Amniotic stem cell (primary cell): Measurements from ENCODE around the gene CADPS2.

ENCODE experiments used
- DNase-seq: peaks from one replicate; lab custom pipeline; 2025; lab: John Stamatoyannopoulos, UW

Gene CADPS2

GRCh38 chr7:122310119-122311021 is 575.9 kb downstream of the CADPS2 start:
- DNase-seq = no peak

- DNase-seq = no peak
Observed at GRCh38 chr7:122309421-122309820, 576.8 kb downstream of the CADPS2 start.

- no peak for DNase-seq
Observed at GRCh38 chr7:122307228-122307621, 579.0 kb downstream of the CADPS2 start.

GRCh38 chr7:122306320-122307227 is 579.7 kb downstream of the CADPS2 start:
- no peak for DNase-seq

- no peak for DNase-seq
Observed at GRCh38 chr7:122305475-122306319, 580.6 kb downstream of the CADPS2 start.

- DNase-seq = no peak
Observed at GRCh38 chr7:122304996-122305421, 581.3 kb downstream of the CADPS2 start.

- DNase-seq = no peak
Observed at GRCh38 chr7:122304319-122304975, 581.8 kb downstream of the CADPS2 start, which contains the start of gene FEZF1. Gene FEZF1, minus strand, starts transcription at chr7:122304750. Its CDS starts 313 bp downstream, at chr7:122304437.

- DNase-seq = no peak
Observed at GRCh38 chr7:122303531-122304318, 582.5 kb downstream of the CADPS2 start.

GRCh38 chr7:122302761-122303530 is 583.3 kb downstream of the CADPS2 start:
- DNase-seq = no peak

- DNase-seq = no peak
Observed at GRCh38 chr7:122301858-122302760, 584.2 kb downstream of the CADPS2 start.

- DNase-seq = no peak
Observed at GRCh38 chr7:122300956-122301833, 585.1 kb downstream of the CADPS2 start.

- no peak for DNase-seq
Observed at GRCh38 chr7:122300211-122300932, 585.9 kb downstream of the CADPS2 start.

GRCh38 chr7:122299624-122300210 is 586.5 kb downstream of the CADPS2 start:
- DNase-seq = no peak

GRCh38 chr7:122298618-122299017 is 587.6 kb downstream of the CADPS2 start:
- DNase-seq = no peak

- no peak for DNase-seq
Observed at GRCh38 chr7:122298131-122298530, 588.1 kb downstream of the CADPS2 start.

- no peak for DNase-seq
Observed at GRCh38 chr7:122291189-122291588, 595.1 kb downstream of the CADPS2 start.
